K562 (cell line): ENCODE measurements around the gene DNAAF8. TPM values are rescaled to one million over a fixed set of nuclear protein-coding genes. Genes with fewer than 3 reads are reported as not detected.

Source experiments
- ATAC-seq: fragments of 200-7000 bp; cut with Tn5 transposase; 3 replicates; pipeline ENCODE4 v1.9.1; 2020; ENCODE audit warnings: moderate library complexity
- BruUV-seq: library from RNA; stranded (reverse); fragments of 400-500 nt; replicated peaks from 2 replicates; lab custom pipeline; 2021; lab: Mats Ljungman, UMichigan
- CTCF ChIA-PET: fragments of 300-600 bp; formaldehyde crosslinking; extraction: SDS; loops from one replicate; lab custom pipeline; 2021; ENCODE audit warnings: low intra/inter-chr PET ratio; lab: Yijun Ruan, JAX
- POLR2A ChIA-PET: fragments of 300-600, 350-650 bp; sonication (Branson Sonifier 250); formaldehyde crosslinking; extraction: SDS; loops from one replicate; lab custom pipeline; 2021; ENCODE audit warnings: antibody characterized with exemption, inconsistent platforms; lab: Yijun Ruan, JAX
- DNase-seq, 4 experiments: peaks; one replicate each; pipeline versions ENCODE4 v3.0.0 to v3.0.0-alpha.2; 2011 to 2018; ENCODE audit warnings: low spot score in 3 of 4, mixed read lengths in 3 of 4; ENCODE audit errors: extremely low read depth in 1 of 4
- FAIRE-seq: peaks from 2 replicates; lab custom pipeline; 2011; peaks lifted over from hg19 to GRCh38; lab: Jason Lieb, UNC
- H2AFZ ChIP-seq: 2 replicates; pipeline ENCODE4 v1.6.0; 2011; ENCODE audit warnings: low read depth, low read length, control low read depth, inconsistent platforms
- H3K27ac ChIP-seq: fragments of 200-600 bp; 3 replicates; pipeline ENCODE4 v1.8.0; 2011; ENCODE audit warnings: low read depth, mild to moderate bottlenecking, control low read depth, inconsistent platforms, low read length, moderate library complexity, mixed read lengths; ENCODE audit errors: extremely low read depth
- H3K27me3 ChIP-seq, 2 experiments: fragments of 300-600 bp in 1 of 2; 2 replicates in 1 of 2; 3 replicates in 1 of 2; pipeline versions ENCODE4 v1.6.0 to v1.8.0; 2011; ENCODE audit warnings: inconsistent platforms in 2 of 2, low read length in 2 of 2, mild to moderate bottlenecking in 1 of 2, mixed read lengths in 1 of 2, moderate library complexity in 1 of 2; ENCODE audit not compliant: control insufficient read depth in 2 of 2, insufficient read depth in 2 of 2
- H3K36me3 ChIP-seq: fragments of 300-600 bp; 3 replicates; pipeline ENCODE4 v1.8.0; 2011; ENCODE audit warnings: mild to moderate bottlenecking, low read length, inconsistent platforms; ENCODE audit not compliant: control insufficient read depth, insufficient read depth
- H3K4me1 ChIP-seq, 2 experiments: fragments of 200-600 bp in 1 of 2; replicated peaks in 1 of 2; 2 replicates in 1 of 2; 3 replicates in 1 of 2; pipeline versions ENCODE4 v1.5.1 to v1.8.0; 2011; ENCODE audit warnings: inconsistent platforms in 2 of 2, low read length in 2 of 2, mild to moderate bottlenecking in 1 of 2, mixed read lengths in 1 of 2, moderate library complexity in 1 of 2; ENCODE audit not compliant: control insufficient read depth in 2 of 2, insufficient read depth in 2 of 2
- H3K4me2 ChIP-seq: 2 replicates; pipeline ENCODE4 v1.6.1; 2011; ENCODE audit warnings: low read length, control low read depth, inconsistent platforms, mixed read lengths; ENCODE audit not compliant: insufficient read depth
- H3K4me3 ChIP-seq: fragments of 200-600 bp; sonication (generic), shearing (Covaris generic); 2 replicates; pipeline ENCODE4 v1.5.1; 2016; ENCODE audit warnings: control low read depth, inconsistent platforms
- H3K79me2 ChIP-seq: fragments of 200-600 bp; 3 replicates; pipeline ENCODE4 v1.8.0; 2011; ENCODE audit warnings: low read length, inconsistent platforms; ENCODE audit not compliant: control insufficient read depth, insufficient read depth
- H3K9ac ChIP-seq, 2 experiments: 2 replicates each; pipeline versions ENCODE4 v1.6.0 to v1.6.1; 2011; ENCODE audit warnings: low read depth in 2 of 2, low read length in 2 of 2, control low read depth in 1 of 2, inconsistent platforms in 1 of 2, mild to moderate bottlenecking in 1 of 2, mixed read lengths in 1 of 2; ENCODE audit not compliant: insufficient read depth in 1 of 2
- H3K9me1 ChIP-seq: one replicate; pipeline ENCODE4 v1.6.0; 2011; ENCODE audit warnings: inconsistent platforms, mild to moderate bottlenecking, low read length, moderate library complexity; ENCODE audit not compliant: control insufficient read depth, insufficient read depth
- H3K9me3 ChIP-seq: replicated peaks from 2 replicates; pipeline ENCODE4 v1.5.1; 2011; ENCODE audit warnings: low read depth, low read length, inconsistent platforms; ENCODE audit not compliant: control insufficient read depth, insufficient read depth
- H4K20me1 ChIP-seq: replicated peaks from 2 replicates; pipeline ENCODE4 v1.6.1; 2011; ENCODE audit warnings: low read length, inconsistent platforms, mixed read lengths; ENCODE audit not compliant: control insufficient read depth, insufficient read depth
- EP300 ChIP-seq: IDR thresholded peaks from 2 replicates; pipeline ENCODE4 v1.6.1; 2012; ENCODE audit warnings: low read length, improper control_type of control experiment
- TRIM28 ChIP-seq: fragments of 450-650 bp; IDR thresholded peaks from 2 replicates; pipeline ENCODE4 v1.6.1; 2017
- XRCC3 ChIP-seq: fragments of 450-650 bp; IDR thresholded peaks from 2 replicates; pipeline ENCODE4 v1.6.1; 2017; ENCODE audit warnings: mild to moderate bottlenecking, moderate library complexity
- ZNF165 ChIP-seq: fragments of 250-450 bp; sonication (Bioruptor Pico); IDR thresholded peaks from 2 replicates; pipeline ENCODE4 v1.4.0; 2020; ENCODE audit warnings: borderline replicate concordance
- ZNF316 ChIP-seq: fragments of 450-650 bp; IDR thresholded peaks from 2 replicates; pipeline ENCODE4 v1.6.1; 2016
- WGBS: fragments of 100-300 bp; shearing (Covaris generic); methylation state at CpG from one replicate; pipeline ENCODE4 v1.1.6; 2016; ENCODE audit warnings: low coverage, mixed read lengths; ENCODE audit not compliant: insufficient coverage; ENCODE audit errors: missing lambda C conversion rate; 5-methylcytosine and 5-hydroxymethylcytosine counted together
- in situ Hi-C: fragments of 300-500 bp; cut with MboI; formaldehyde crosslinking; loops from 4 replicates; pipeline ENCODE4 v1.15.0; 2018; ENCODE audit warnings: inconsistent platforms, mixed read lengths
- intact Hi-C: fragments of 100-400 bp; cut with micrococcal nuclease; formaldehyde crosslinking; loops from 2 replicates; pipeline ENCODE4 v1.14.2; 2022
- polyA plus RNA-seq, 8 experiments: library from polyadenylated mRNA; depleted of rRNA in 4 of 8; stranded (reverse) in 5 of 8; unstranded in 3 of 8; fragments of >200 nt; fragmentation: Nextera tagmentation in 2 of 8; fragmentation: Illumina TruSeq in 1 of 8; extraction: Ambion mirVana in 2 of 8; extraction: Trizol in 1 of 8; gene quantifications; 2 replicates each; pipeline versions ENCODE4 v1.2.1 to v1.2.3, GENCODE V29; 2011 to 2014; ENCODE audit warnings: inconsistent platforms in 1 of 8, missing spikeins in 1 of 8
- total RNA-seq, 7 experiments: library from RNA; depleted of rRNA in 6 of 7; stranded (reverse); fragments of >200 nt in 6 of 7; fragmentation: Illumina TruSeq in 2 of 7; extraction: Trizol in 2 of 7; gene quantifications; 2 replicates each; pipeline versions ENCODE4 v1.2.1 to v1.2.3, GENCODE V29; 2011 to 2021; ENCODE audit warnings: low replicate concordance in 1 of 7
- TF ChIP-seq, protein P1 (sequence below): fragments of 200-800 bp; sonication (Bioruptor generic); IDR thresholded peaks from 2 replicates; pipeline ENCODE4 v1.6.1; 2017; ENCODE audit warnings: missing genetic modification characterization, missing compliant biosample characterization

DNAAF8 gene
- total and polyA plus RNA-seq, 9 of the 15 experiments (the other 6 are each of a cell fraction or from before 2014, with no cell fraction given), result 0.04 to 0.12 (median 0.10) TPM; not detected in 6

DNA sequence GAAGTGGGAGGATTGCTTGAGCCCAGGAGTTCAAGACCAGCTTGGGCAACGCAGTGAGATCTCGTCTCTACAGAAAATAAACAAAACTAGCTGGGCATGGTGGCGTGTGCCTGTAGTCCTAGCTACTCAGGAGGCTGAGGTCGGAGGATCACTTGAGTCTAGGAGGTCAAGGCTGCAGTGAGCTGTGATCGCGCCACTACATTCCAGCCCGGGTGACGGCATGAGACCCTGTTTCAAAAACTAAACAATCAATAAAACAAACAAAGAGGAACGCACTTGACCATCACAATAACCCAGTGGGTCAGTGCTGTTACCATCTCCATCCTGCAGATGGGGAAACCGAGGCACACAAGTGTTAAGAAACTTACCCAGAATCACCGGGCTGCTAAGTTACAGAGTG, 18.9 kb downstream of the DNAAF8 start:
- Histone ChIP-seq H3K27ac (no peak overlapping the region), H2AFZ (no peak overlapping the region), H3K79me2 (no peaks in the 10 kb centered on the region; the same call in 2 of the 3 replicates), H3K4me2 (no peak overlapping the region), H3K9me1 (no peaks in the 10 kb centered on the region), H3K9me3 (peaks cover 11% of the 10 kb centered on the region), H4K20me1 (no peaks in the 10 kb centered on the region), H3K4me3 (no peak overlapping the region), H3K36me3 (peaks cover 61% of the 10 kb centered on the region), H3K9ac (no peak overlapping the region), H3K4me1 (peaks cover 0 to 12% of the 10 kb centered on the region in 2 experiments; a peak in 1 of 5 replicates), H3K27me3 (no peaks in the 10 kb centered on the region)
- intact Hi-C loops, result no loop called here
- ATAC-seq, result no peak
- WGBS, result 95% methylated on average over 10 of the region's 11 CpGs
- ChIA-PET CTCF (no interaction called here), POLR2A (no interaction called here)
- FAIRE-seq, result no peak
- in situ Hi-C loops, result no loop called here
- no TSS peak for BruUV-seq
- no peak for DNase-seq
- no peak for TF ChIP-seq ZNF165
- TF ChIP-seq EP300, result no peak

DNA sequence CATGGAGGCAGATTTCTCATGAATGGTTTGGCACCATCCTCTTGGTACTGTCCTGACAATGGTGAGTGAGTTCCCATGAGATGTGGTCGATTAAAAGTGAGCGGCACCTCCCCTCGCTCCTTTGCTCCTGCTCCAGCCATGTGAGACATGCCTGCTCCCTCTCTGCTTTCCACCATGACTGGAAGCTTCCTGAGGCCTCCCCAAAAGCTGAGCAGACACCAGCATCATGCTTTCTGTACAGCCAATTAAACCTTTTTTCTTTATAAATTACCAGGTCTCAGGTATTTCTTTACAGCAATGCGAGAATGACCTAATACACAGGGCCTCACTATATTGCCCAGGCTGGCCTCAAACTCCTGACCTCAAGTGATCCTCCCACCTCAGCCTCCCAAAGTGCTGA, 20.5 kb downstream of the DNAAF8 start:
- H3K27me3 ChIP-seq, result no peaks in the 10 kb centered on the region
- ChIA-PET CTCF (no interaction called here), POLR2A (interaction anchor here (1.6 to 2.2 kb wide), 2 partner anchors 11 to 14 kb away, joined by 4 to 9 read pairs; no protein-coding TSS in a partner anchor)
- in situ Hi-C loops (no loop called here), intact Hi-C loops (no loop called here)
- H3K9me3 ChIP-seq, result peaks cover 11% of the 10 kb centered on the region
- no peaks in the 10 kb centered on the region for H4K20me1 ChIP-seq
- H3K27ac ChIP-seq, result no peak overlapping the region
- H3K4me2 ChIP-seq, result no peak overlapping the region
- peaks cover 0 to 2% of the 10 kb centered on the region in 2 experiments; a peak in 1 of 5 replicates for H3K4me1 ChIP-seq
- 0 out of 2 replicates have a peak, but pooled peaks have one; percentile 22 for TF ChIP-seq XRCC3
- peak; percentile 76 for TF ChIP-seq ZNF316
- TF ChIP-seq, protein P1, sequence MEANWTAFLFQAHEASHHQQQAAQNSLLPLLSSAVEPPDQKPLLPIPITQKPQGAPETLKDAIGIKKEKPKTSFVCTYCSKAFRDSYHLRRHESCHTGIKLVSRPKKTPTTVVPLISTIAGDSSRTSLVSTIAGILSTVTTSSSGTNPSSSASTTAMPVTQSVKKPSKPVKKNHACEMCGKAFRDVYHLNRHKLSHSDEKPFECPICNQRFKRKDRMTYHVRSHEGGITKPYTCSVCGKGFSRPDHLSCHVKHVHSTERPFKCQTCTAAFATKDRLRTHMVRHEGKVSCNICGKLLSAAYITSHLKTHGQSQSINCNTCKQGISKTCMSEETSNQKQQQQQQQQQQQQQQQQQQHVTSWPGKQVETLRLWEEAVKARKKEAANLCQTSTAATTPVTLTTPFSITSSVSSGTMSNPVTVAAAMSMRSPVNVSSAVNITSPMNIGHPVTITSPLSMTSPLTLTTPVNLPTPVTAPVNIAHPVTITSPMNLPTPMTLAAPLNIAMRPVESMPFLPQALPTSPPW (CRISPR knock-in tag), result no peak
- 0 out of 2 replicates have a peak, but pooled peaks have one; percentile 48 for TF ChIP-seq TRIM28
- no peak for DNase-seq
- ATAC-seq, result no peak
- H3K9me1 ChIP-seq, result no peaks in the 10 kb centered on the region
- BruUV-seq, result no TSS peak
- FAIRE-seq, result no peak
- no peak overlapping the region for H2AFZ ChIP-seq
- H3K4me3 ChIP-seq, result no peak overlapping the region
- H3K36me3 ChIP-seq, result peaks cover 75% of the 10 kb centered on the region
- 95% methylated on average over 4 of the region's 4 CpGs for WGBS
- H3K79me2 ChIP-seq, result no peaks in the 10 kb centered on the region; the same call in 2 of the 3 replicates
- no peak overlapping the region for H3K9ac ChIP-seq
